Erythroblast (primary cell): ENCODE measurements around the gene CSRP2.

ENCODE experiments used
- DNase-seq, 2 experiments: peaks; one replicate each; lab custom pipeline; 2025; lab: John Stamatoyannopoulos, UW
- GATA1 ChIP-seq: IDR thresholded peaks from 2 replicates; pipeline ENCODE4 v1.6.1; 2011; ENCODE audit warnings: low read depth, mild to moderate bottlenecking, control low read depth, low read length, moderate library complexity
- POLR2A ChIP-seq: IDR thresholded peaks from 2 replicates; pipeline ENCODE4 v1.6.1; 2011; ENCODE audit warnings: mild to moderate bottlenecking, low read length

CSRP2 gene

DNA sequence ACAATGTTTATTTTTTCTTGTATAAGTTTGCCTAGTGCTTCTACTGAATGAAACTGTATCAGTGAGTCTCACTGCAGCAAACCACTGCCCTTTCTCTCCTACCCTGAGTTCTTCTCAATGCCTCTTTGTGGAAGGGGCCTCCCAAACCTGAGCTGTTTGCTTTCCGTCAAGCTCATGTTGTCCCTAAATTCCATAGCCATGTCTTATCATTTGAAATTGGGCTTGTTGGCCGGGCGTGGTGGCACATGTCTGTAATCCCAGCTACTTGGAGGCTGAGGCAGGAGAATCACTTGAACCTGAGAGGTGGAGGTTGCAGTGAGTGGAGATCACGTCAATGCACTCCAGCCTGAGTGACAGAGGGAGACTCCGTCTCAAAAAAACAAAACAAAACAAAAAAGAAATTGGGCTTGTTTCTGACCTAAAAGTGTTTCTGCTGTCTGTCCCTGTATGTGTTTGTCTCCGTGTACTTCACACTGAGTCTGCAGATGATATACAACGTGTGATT, 1.8 kb upstream of the CSRP2 start:
- no peak for DNase-seq
- TF ChIP-seq GATA1 (no peak), POLR2A (no peak)

GRCh38 chr12:76879710-76880518, 1.1 kb upstream of the CSRP2 start:
- no peak for DNase-seq
- no peak for TF ChIP-seq GATA1
- no peak for TF ChIP-seq POLR2A

DNA sequence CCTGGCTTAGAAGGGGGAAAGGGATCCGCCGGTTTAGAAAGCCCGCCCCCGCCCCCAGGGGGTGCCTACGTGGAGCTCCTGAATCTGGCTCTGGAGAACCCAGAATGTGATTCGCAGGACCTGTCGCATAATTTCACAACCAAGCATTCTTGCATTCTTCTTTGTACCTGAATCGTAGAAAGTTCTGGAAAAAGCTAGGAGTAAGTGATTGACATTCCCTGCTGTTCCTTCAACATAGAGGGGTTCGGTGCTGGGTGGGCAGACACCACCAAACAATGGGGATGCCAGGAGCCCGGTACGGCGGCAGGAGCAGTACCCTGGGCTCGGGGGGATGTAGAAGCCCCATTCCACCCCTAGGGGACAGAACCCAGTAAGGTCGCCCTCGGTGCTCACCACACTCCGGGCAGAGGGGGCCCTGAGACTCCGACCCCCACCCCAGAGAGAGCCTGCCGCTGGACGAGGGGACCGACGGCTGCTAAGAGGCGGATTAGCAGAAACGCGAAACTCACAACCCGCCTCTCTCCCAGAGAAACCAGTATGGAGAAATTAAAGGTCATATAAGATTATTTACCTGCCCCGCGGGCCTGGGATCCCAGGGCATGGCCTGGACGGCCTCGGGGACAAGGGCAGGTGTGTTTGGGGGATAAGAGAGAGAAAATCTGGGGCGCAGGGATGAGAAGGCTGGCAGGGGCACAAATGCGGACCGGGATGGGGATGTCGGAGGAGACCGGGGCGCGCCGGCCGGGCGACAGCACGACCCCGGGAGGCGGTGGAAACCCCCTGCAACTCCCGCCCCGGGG, 520 bp downstream of the CSRP2 start:
- DNase-seq: peak; percentile 29 to 35
- TF ChIP-seq POLR2A: no peak
- TF ChIP-seq GATA1: no peak

- no peak for DNase-seq
- TF ChIP-seq GATA1 (no peak), POLR2A (no peak)
Observed at GRCh38 chr12:76876696-76877229, 2.1 kb downstream of the CSRP2 start.

- no peak for DNase-seq
- TF ChIP-seq GATA1 (no peak), POLR2A (no peak)
Observed at GRCh38 chr12:76874491-76875190, 4.2 kb downstream of the CSRP2 start.

- no peak for TF ChIP-seq GATA1
- no peak for TF ChIP-seq POLR2A
Observed at GRCh38 chr12:76874027-76874426, 4.8 kb downstream of the CSRP2 start.

GRCh38 chr12:76872415-76872814, 6.4 kb downstream of the CSRP2 start:
- DNase-seq: no peak
- TF ChIP-seq GATA1 (no peak), POLR2A (no peak)

More at GRCh38 chr12:76874027-76874426, 4.8 kb downstream of the CSRP2 start:
- DNase-seq: no peak

- no peak for DNase-seq
- TF ChIP-seq POLR2A: no peak
- no peak for TF ChIP-seq GATA1
Observed at GRCh38 chr12:76871742-76872141, 7.1 kb downstream of the CSRP2 start.

DNA sequence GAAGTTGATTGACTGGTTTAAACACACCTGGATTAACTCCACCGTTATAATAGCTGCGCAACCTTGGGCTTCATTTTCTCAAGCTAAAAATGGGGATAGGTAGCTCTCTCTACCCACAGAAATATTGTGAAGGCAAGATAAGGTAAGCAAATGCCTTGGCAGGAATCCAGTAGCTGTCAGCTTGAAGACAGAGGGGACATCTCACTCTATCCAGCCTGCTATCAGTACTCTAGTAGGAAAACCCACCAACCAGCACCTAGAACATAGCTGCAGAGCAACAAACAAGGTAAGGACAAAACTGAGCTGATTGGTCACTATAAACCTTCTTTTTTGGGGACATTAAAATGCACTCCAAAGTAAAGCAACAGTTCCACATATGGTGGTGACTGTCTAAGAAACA, 7.7 kb downstream of the CSRP2 start:
- no peak for TF ChIP-seq GATA1
- TF ChIP-seq POLR2A: no peak
- DNase-seq: peak; percentile 13 to 68

DNA sequence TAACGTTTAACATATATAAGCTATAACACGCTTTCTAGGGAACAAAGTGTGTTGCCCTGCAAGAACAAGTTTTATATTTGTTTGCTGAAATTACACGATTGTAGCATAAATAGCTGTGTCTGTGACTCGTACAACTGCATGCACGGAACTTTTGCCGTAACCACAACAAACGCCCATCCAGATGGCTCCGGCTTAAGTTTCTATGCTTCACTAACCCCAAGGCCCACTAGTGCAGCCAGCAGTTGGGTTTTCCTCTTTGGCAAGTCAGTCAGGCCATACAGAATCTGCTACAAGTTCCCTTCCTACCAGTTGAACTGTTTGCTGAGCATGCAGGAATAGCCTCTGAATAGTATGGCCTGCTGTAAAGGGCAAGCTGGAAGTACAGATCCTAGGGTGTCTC, 12.1 kb downstream of the CSRP2 start:
- DNase-seq: no peak
- TF ChIP-seq POLR2A: no peak
- TF ChIP-seq GATA1: no peak

GRCh38 chr12:76866151-76866567, 12.7 kb downstream of the CSRP2 start:
- DNase-seq: no peak
- no peak for TF ChIP-seq POLR2A
- TF ChIP-seq GATA1: no peak

DNA sequence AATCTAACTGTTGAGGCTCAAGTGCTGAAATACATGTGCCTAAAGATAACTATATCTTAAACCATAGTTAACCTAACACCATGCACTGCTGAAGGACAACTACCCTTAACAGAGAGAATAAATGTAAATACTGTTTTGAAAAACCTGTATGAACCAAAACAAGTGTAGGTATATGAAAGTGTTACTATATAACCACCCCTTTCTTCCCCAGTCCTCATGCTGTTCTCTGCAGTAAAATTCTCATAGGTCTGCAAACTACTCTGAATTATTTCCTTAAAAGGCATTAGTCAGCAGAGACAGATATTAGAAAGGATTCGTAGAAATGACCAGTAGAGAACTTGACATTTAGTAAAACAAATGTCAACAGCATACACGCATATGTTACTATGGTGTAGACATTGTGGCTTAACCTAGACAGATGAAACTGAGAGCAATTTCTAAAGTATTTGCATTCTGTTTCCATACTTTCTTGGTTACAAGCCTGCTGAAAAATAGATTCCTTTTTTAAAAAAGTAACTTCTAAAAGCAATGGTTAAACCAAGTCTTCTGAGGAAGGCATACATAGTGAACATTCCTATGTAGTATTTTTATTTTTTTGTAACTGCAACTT, 13.9 kb downstream of the CSRP2 start:
- DNase-seq: no peak
- TF ChIP-seq GATA1 (no peak), POLR2A (no peak)

GRCh38 chr12:76863837-76864236, 15.0 kb downstream of the CSRP2 start:
- TF ChIP-seq POLR2A (no peak), GATA1 (no peak)
- DNase-seq: no peak
